WTC11 (cell line): ENCODE data around the gene MTF1. TPM values are rescaled to one million over a fixed set of nuclear protein-coding genes. Genes with fewer than 3 reads are reported as not detected.

Experiments
- ATAC-seq: fragments of 200-7000 bp; cut with Tn5 transposase; 2 replicates; pipeline ENCODE4 v1.10.0; 2021; ENCODE audit warnings: mild to moderate bottlenecking, moderate library complexity
- CTCF ChIA-PET: fragments of 300-600 bp; sonication (Branson Sonifier 250); formaldehyde crosslinking; loops from one replicate; lab custom pipeline; 2021; ENCODE audit warnings: antibody characterized with exemption; lab: Charles Lee
- POLR2A ChIA-PET: fragments of 350-600 bp; sonication (Branson Sonifier 250); formaldehyde crosslinking; loops from one replicate; lab custom pipeline; 2021; ENCODE audit warnings: antibody characterized with exemption; lab: Charles Lee
- DNase-seq: peaks from one replicate; pipeline ENCODE4 v3.0.0; 2021; ENCODE audit warnings: low spot score
- H3K27ac Mint-ChIP-seq: 2 replicates; pipeline ENCODE4 v1.8.0; 2021; ENCODE audit warnings: mixed read lengths
- H3K27me3 Mint-ChIP-seq: 2 replicates; pipeline ENCODE4 v1.8.0; 2021; ENCODE audit warnings: low read depth, mild to moderate bottlenecking, moderate library complexity, mixed read lengths
- H3K36me3 Mint-ChIP-seq: 2 replicates; pipeline ENCODE4 v1.8.0; 2021; ENCODE audit warnings: mixed read lengths
- H3K4me1 Mint-ChIP-seq: 2 replicates; pipeline ENCODE4 v1.8.0; 2022; ENCODE audit warnings: mixed read lengths
- H3K4me3 Mint-ChIP-seq: 2 replicates; pipeline ENCODE4 v1.8.0; 2021; ENCODE audit warnings: mild to moderate bottlenecking, moderate library complexity, mixed read lengths
- H3K9me3 Mint-ChIP-seq: 2 replicates; pipeline ENCODE4 v1.8.0; 2021; ENCODE audit warnings: mixed read lengths
- ATF1 ChIP-seq: sonication (generic); formaldehyde crosslinking; IDR thresholded peaks from 2 replicates; pipeline ENCODE4 v1.8.1; 2023; ENCODE audit warnings: mild to moderate bottlenecking, moderate library complexity, missing genetic modification reagents
- CREB1 ChIP-seq: sonication (generic); formaldehyde crosslinking; IDR thresholded peaks from 2 replicates; pipeline ENCODE4 v1.8.0; 2023; ENCODE audit warnings: mild to moderate bottlenecking, missing genetic modification reagents
- ELF4 ChIP-seq: sonication (generic); formaldehyde crosslinking; IDR thresholded peaks from 2 replicates; pipeline ENCODE4 v1.8.1; 2022; ENCODE audit warnings: low read depth, mild to moderate bottlenecking, moderate library complexity, missing genetic modification reagents
- EMX1 ChIP-seq: fragments of 250-450 bp; sonication (Bioruptor Pico); IDR thresholded peaks from 2 replicates; pipeline ENCODE4 v1.8.0; 2021; ENCODE audit warnings: mild to moderate bottlenecking
- ETV6 ChIP-seq: sonication (generic); formaldehyde crosslinking; IDR thresholded peaks from 2 replicates; pipeline ENCODE4 v1.8.1; 2022; ENCODE audit warnings: mild to moderate bottlenecking, missing genetic modification reagents
- FOXJ3 ChIP-seq: sonication (generic); formaldehyde crosslinking; IDR thresholded peaks from 2 replicates; pipeline ENCODE4 v1.9.0; 2021; ENCODE audit warnings: missing genetic modification reagents, mild to moderate bottlenecking, borderline replicate concordance
- FOXK1 ChIP-seq: sonication (generic); formaldehyde crosslinking; IDR thresholded peaks from 2 replicates; pipeline ENCODE4 v1.8.0; 2022; ENCODE audit warnings: mild to moderate bottlenecking, moderate library complexity, missing genetic modification reagents
- GABPB1 ChIP-seq: sonication (generic); formaldehyde crosslinking; IDR thresholded peaks from 2 replicates; pipeline ENCODE4 v1.8.1; 2023; ENCODE audit warnings: mild to moderate bottlenecking, missing genetic modification reagents
- GTF2I ChIP-seq: fragments of 250-450 bp; sonication (Bioruptor Pico); conservative IDR thresholded peaks from 2 replicates; pipeline ENCODE4 v1.4.0; 2021; ENCODE audit warnings: mild to moderate bottlenecking
- MAX ChIP-seq: sonication (generic); formaldehyde crosslinking; IDR thresholded peaks from 2 replicates; pipeline ENCODE4 v1.8.0; 2022; ENCODE audit warnings: mild to moderate bottlenecking, missing genetic modification reagents
- NFE2L1 ChIP-seq: sonication (generic); formaldehyde crosslinking; IDR thresholded peaks from 2 replicates; pipeline ENCODE4 v1.8.1; 2023; ENCODE audit warnings: missing genetic modification reagents
- NR1H2 ChIP-seq: sonication (generic); formaldehyde crosslinking; IDR thresholded peaks from 2 replicates; pipeline ENCODE4 v1.9.0; 2021; ENCODE audit warnings: mild to moderate bottlenecking, moderate library complexity, missing genetic modification reagents
- NR3C1 ChIP-seq: sonication (generic); formaldehyde crosslinking; conservative IDR thresholded peaks from 2 replicates; pipeline ENCODE4 v1.8.1; 2023; ENCODE audit warnings: low read depth, mild to moderate bottlenecking, missing genetic modification reagents
- PRRX2 ChIP-seq: fragments of 250-450 bp; sonication (Bioruptor Pico); IDR thresholded peaks from 2 replicates; pipeline ENCODE4 v1.8.0; 2021; ENCODE audit warnings: mild to moderate bottlenecking
- RORB ChIP-seq: fragments of 250-450 bp; sonication (Bioruptor Pico); IDR thresholded peaks from 2 replicates; pipeline ENCODE4 v1.9.0; 2021; ENCODE audit warnings: mild to moderate bottlenecking
- SMAD4 ChIP-seq: sonication (generic); formaldehyde crosslinking; IDR thresholded peaks from 2 replicates; pipeline ENCODE4 v1.8.0; 2022; ENCODE audit warnings: mild to moderate bottlenecking, missing genetic modification reagents
- SOX15 ChIP-seq: fragments of 250-450 bp; sonication (Bioruptor Pico); IDR thresholded peaks from 2 replicates; pipeline ENCODE4 v1.9.0; 2021; ENCODE audit warnings: mild to moderate bottlenecking
- SP1 ChIP-seq: sonication (generic); formaldehyde crosslinking; conservative IDR thresholded peaks from 2 replicates; pipeline ENCODE4 v1.8.1; 2022; ENCODE audit warnings: missing genetic modification reagents
- TEAD1 ChIP-seq: sonication (generic); formaldehyde crosslinking; IDR thresholded peaks from 2 replicates; pipeline ENCODE4 v1.8.0; 2022; ENCODE audit warnings: mild to moderate bottlenecking, missing genetic modification reagents
- TEAD4 ChIP-seq: sonication (generic); formaldehyde crosslinking; IDR thresholded peaks from 2 replicates; pipeline ENCODE4 v1.8.0; 2022; ENCODE audit warnings: mild to moderate bottlenecking, missing genetic modification reagents
- ZBTB43 ChIP-seq: sonication (generic); formaldehyde crosslinking; IDR thresholded peaks from 2 replicates; pipeline ENCODE4 v1.8.1; 2023; ENCODE audit warnings: mild to moderate bottlenecking, missing genetic modification reagents
- ZNF219 ChIP-seq: sonication (generic); formaldehyde crosslinking; IDR thresholded peaks from 2 replicates; pipeline ENCODE4 v1.8.0; 2023; ENCODE audit warnings: missing genetic modification reagents, mild to moderate bottlenecking, borderline replicate concordance
- ZNF232 ChIP-seq: sonication (generic); formaldehyde crosslinking; IDR thresholded peaks from 2 replicates; pipeline ENCODE4 v1.8.0; 2022; ENCODE audit warnings: mild to moderate bottlenecking, missing genetic modification reagents
- ZNF281 ChIP-seq: sonication (generic); formaldehyde crosslinking; IDR thresholded peaks from 2 replicates; pipeline ENCODE4 v1.8.0; 2023; ENCODE audit warnings: mild to moderate bottlenecking, missing genetic modification reagents
- ZNF416 ChIP-seq: fragments of 250-450 bp; sonication (Bioruptor Pico); IDR thresholded peaks from 2 replicates; pipeline ENCODE4 v1.9.0; 2021; ENCODE audit warnings: mild to moderate bottlenecking, inconsistent platforms
- total RNA-seq: library from RNA; stranded (reverse); gene quantifications from 3 replicates; pipeline ENCODE4 v1.2.3, GENCODE V29; 2021
- TF ChIP-seq, protein P1 (sequence below): fragments of 250-450 bp; sonication (Bioruptor Pico); IDR thresholded peaks from 2 replicates; pipeline ENCODE4 v1.8.0; 2021; ENCODE audit warnings: mild to moderate bottlenecking
- TF ChIP-seq, protein P2 (sequence below): fragments of 250-450 bp; sonication (Bioruptor Pico); IDR thresholded peaks from 2 replicates; pipeline ENCODE4 v1.9.0; 2021; ENCODE audit warnings: mild to moderate bottlenecking, borderline replicate concordance

Gene MTF1
- total RNA-seq, 1 experiment from 2014 or later: 12.2 TPM

GRCh38 chr1:37807555-37808368 lies 51.6 kb downstream of the MTF1 start, which contains the start of the genes C1orf122 and YRDC (continued):
- TF ChIP-seq ZNF281 (CRISPR knock-in tag) (no peak), TEAD1 (CRISPR knock-in tag) (peak; percentile 45; the same call in 1 of the 2 replicates), NR3C1 (CRISPR knock-in tag) (0 out of 2 replicates have a peak, but pooled peaks have one; percentile 62), ZNF219 (CRISPR knock-in tag) (peak; percentile 81; the same call in 1 of the 2 replicates), ETV6 (CRISPR knock-in tag) (peak; percentile 36), RORB (CRISPR knock-in tag) (no peak), ATF1 (CRISPR knock-in tag) (no peak)

DNA sequence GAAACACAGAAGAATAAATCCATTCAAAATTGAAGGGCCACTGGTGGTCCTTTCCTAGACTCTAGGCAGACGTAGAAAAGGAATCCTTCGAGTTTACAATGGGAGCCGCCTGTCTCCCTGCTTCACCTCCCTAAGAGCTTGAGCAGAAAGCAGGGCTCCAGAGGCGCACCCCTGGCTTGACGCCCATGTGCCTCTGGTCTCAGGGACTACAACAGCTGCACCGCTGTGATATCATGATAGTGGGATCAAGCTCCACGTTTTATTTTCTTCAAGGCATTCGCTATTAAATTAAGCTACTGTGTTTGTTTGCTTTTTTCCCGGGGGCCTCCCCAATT lies 52.2 kb downstream of the MTF1 start:
- ChIA-PET CTCF (interaction anchor here (2.4 to 2.9 kb wide), 2 partner anchors 12 to 52 kb away, joined by 10 to 34 read pairs; partner anchors contain the start of gene MTF1), POLR2A (interaction anchor here (0.6 to 2.4 kb wide), 2 partner anchors 12 to 344 kb away, joined by 4 to 16 read pairs; partner anchors contain the start of gene MANEAL)
- DNase-seq (no peak), ATAC-seq (no peak)
- Mint-ChIP-seq H3K27me3 (no peaks in the 10 kb centered on the region), H3K27ac (0 out of 2 replicates have a peak overlapping the region, but pooled peaks have one; percentile 74), H3K4me3 (peak overlapping the region; percentile 79), H3K4me1 (peaks cover 11% of the 10 kb centered on the region; the same call in 1 of the 2 replicates), H3K36me3 (peaks cover 40% of the 10 kb centered on the region), H3K9me3 (no peaks in the 10 kb centered on the region)
- TF ChIP-seq NFE2L1 (no peak), FOXK1 (CRISPR knock-in tag) (no peak), SP1 (CRISPR knock-in tag) (no peak), FOXJ3 (CRISPR knock-in tag) (no peak), ZBTB43 (no peak), ZNF416 (CRISPR knock-in tag) (no peak), ZNF232 (CRISPR knock-in tag) (no peak), NR1H2 (CRISPR knock-in tag) (no peak), MAX (CRISPR knock-in tag) (no peak), SOX15 (CRISPR knock-in tag) (no peak), TEAD4 (CRISPR knock-in tag) (no peak), EMX1 (no peak), PRRX2 (CRISPR knock-in tag) (no peak), GTF2I (no peak), ELF4 (CRISPR knock-in tag) (no peak), GABPB1 (CRISPR knock-in tag) (no peak), SMAD4 (CRISPR knock-in tag) (no peak), CREB1 (CRISPR knock-in tag) (no peak)
- TF ChIP-seq, protein P1, sequence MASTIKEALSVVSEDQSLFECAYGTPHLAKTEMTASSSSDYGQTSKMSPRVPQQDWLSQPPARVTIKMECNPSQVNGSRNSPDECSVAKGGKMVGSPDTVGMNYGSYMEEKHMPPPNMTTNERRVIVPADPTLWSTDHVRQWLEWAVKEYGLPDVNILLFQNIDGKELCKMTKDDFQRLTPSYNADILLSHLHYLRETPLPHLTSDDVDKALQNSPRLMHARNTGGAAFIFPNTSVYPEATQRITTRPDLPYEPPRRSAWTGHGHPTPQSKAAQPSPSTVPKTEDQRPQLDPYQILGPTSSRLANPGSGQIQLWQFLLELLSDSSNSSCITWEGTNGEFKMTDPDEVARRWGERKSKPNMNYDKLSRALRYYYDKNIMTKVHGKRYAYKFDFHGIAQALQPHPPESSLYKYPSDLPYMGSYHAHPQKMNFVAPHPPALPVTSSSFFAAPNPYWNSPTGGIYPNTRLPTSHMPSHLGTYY (CRISPR knock-in tag): no peak; the same call in 1 of the 2 replicates
- TF ChIP-seq, protein P2, sequence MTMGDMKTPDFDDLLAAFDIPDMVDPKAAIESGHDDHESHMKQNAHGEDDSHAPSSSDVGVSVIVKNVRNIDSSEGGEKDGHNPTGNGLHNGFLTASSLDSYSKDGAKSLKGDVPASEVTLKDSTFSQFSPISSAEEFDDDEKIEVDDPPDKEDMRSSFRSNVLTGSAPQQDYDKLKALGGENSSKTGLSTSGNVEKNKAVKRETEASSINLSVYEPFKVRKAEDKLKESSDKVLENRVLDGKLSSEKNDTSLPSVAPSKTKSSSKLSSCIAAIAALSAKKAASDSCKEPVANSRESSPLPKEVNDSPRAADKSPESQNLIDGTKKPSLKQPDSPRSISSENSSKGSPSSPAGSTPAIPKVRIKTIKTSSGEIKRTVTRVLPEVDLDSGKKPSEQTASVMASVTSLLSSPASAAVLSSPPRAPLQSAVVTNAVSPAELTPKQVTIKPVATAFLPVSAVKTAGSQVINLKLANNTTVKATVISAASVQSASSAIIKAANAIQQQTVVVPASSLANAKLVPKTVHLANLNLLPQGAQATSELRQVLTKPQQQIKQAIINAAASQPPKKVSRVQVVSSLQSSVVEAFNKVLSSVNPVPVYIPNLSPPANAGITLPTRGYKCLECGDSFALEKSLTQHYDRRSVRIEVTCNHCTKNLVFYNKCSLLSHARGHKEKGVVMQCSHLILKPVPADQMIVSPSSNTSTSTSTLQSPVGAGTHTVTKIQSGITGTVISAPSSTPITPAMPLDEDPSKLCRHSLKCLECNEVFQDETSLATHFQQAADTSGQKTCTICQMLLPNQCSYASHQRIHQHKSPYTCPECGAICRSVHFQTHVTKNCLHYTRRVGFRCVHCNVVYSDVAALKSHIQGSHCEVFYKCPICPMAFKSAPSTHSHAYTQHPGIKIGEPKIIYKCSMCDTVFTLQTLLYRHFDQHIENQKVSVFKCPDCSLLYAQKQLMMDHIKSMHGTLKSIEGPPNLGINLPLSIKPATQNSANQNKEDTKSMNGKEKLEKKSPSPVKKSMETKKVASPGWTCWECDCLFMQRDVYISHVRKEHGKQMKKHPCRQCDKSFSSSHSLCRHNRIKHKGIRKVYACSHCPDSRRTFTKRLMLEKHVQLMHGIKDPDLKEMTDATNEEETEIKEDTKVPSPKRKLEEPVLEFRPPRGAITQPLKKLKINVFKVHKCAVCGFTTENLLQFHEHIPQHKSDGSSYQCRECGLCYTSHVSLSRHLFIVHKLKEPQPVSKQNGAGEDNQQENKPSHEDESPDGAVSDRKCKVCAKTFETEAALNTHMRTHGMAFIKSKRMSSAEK (CRISPR knock-in tag): no peak
